Activated CD8-positive, alpha-beta memory T cell treated with anti-CD3 and anti-CD28 coated beads, Interleukin-2, amount 50 U/mL, for 1 hour (primary cell): ENCODE data around the gene TIGIT.

ENCODE experiments used
- DNase-seq: peaks from one replicate; pipeline ENCODE4 v3.0.0-alpha.2; 2020; ENCODE audit errors: extremely low read depth

TIGIT gene

GRCh38 chr3:114351123-114351821 is 57.4 kb downstream of the TIGIT start:
- no peak for DNase-seq

GRCh38 chr3:114351822-114352145 is 58.0 kb downstream of the TIGIT start:
- no peak for DNase-seq

- no peak for DNase-seq
These were observed 61.8 kb downstream of the TIGIT start for GRCh38 chr3:114355653-114356052.

DNA sequence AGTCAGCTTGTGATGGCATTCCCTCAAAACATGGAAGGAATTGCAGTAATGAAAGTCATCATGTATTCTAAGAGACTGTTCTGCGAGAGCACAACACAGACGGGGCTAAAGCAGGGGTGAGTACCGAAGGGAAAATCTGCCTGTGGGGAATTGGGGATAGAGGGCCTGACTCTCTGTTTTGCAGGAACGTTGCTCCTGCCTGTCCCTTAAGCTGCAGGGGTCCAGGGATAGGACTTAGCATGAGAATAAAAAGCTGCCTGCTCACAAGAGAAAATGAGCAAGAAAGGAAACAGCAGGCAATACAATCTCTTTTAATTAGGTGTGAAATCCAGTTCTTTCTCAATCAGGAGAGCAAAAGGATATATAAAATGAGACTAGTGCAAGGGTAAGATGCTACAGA is 62.2 kb downstream of the TIGIT start:
- no peak for DNase-seq

GRCh38 chr3:114356525-114356924 is 62.7 kb downstream of the TIGIT start:
- DNase-seq, result no peak
